ENCODE measurements around the gene DNM1. TPM values are rescaled to one million over a fixed set of nuclear protein-coding genes. Genes with fewer than 3 reads are reported as not detected.

DNM1 gene
- total and polyA plus RNA-seq, 7 experiments from 2014 or later = 0.24 to 2.0 (median 0.86) TPM; not detected in 1

GRCh38 chr9:128164307-128164885, 38.8 kb upstream of the DNM1 start:
- H3K36me3 Mint-ChIP-seq = peaks cover 5 to 29% (median 13%) of the 10 kb centered on the region in 5 donors
- POLR2A ChIA-PET = interaction anchor here (1.8 kb wide), 1 partner anchor 10 kb away, joined by 5 read pairs; no protein-coding TSS in a partner anchor

GRCh38 chr9:128166169-128166568, 37.0 kb upstream of the DNM1 start:
- no peak for DNase-seq

More at GRCh38 chr9:128164307-128164885, 38.8 kb upstream of the DNM1 start:
- Mint-ChIP-seq H3K4me1 (peaks cover 0 to 26% (median 18%) of the 10 kb centered on the region in 7 donors), H3K27me3 (no peaks in the 10 kb centered on the region), H3K27ac (peak overlapping the region in 1 of 9 donors; percentile 33), H3K9me3 (no peaks in the 10 kb centered on the region), H3K4me3 (no peak overlapping the region)
- H3K27ac ChIP-seq (ENCODE audit: low read depth, low read length) = no peak overlapping the region
- no peaks in the 10 kb centered on the region for H3K27me3 ChIP-seq (ENCODE audit: control insufficient read depth in 2 of 2, insufficient read depth in 2 of 2, low read length in 2 of 2)
- H3K9me3 ChIP-seq (ENCODE audit: control insufficient read depth in 2 of 3, low read length in 3 of 3) = no peaks in the 10 kb centered on the region
- H3K4me3 ChIP-seq (ENCODE audit: low read length) = no peak overlapping the region
- CTCF ChIA-PET = no interaction called here
- DNase-seq (no peak), ATAC-seq (no peak)
- intact Hi-C loops (cut with micrococcal nuclease) = no loop called here
- peaks cover 9 to 10% of the 10 kb centered on the region in 2 donors for H3K4me1 ChIP-seq (ENCODE audit: control insufficient read depth in 2 of 2, insufficient read depth in 2 of 2, low read length in 2 of 2)
- peaks cover 0 to 60% (median 5%) of the 10 kb centered on the region in 3 experiments for H3K36me3 ChIP-seq (ENCODE audit: control insufficient read depth in 2 of 3, insufficient read depth in 3 of 3, low read length in 3 of 3)

GRCh38 chr9:128167209-128167608, 36.0 kb upstream of the DNM1 start:
- no peaks in the 10 kb centered on the region for H3K4me1 ChIP-seq (ENCODE audit: control insufficient read depth in 2 of 2, insufficient read depth in 2 of 2, low read length in 2 of 2)
- no peak overlapping the region for H3K4me3 Mint-ChIP-seq
- H3K36me3 Mint-ChIP-seq = peaks cover 5 to 29% (median 13%) of the 10 kb centered on the region in 5 donors
- H3K27ac Mint-ChIP-seq = peak overlapping the region in 3 of 9 donors; percentile 32 to 48 (median 34)
- intact Hi-C loops (cut with micrococcal nuclease) = no loop called here
- H3K27me3 ChIP-seq (ENCODE audit: control insufficient read depth in 2 of 2, insufficient read depth in 2 of 2, low read length in 2 of 2) = no peaks in the 10 kb centered on the region
- H3K9me3 ChIP-seq (ENCODE audit: control insufficient read depth in 2 of 3, low read length in 3 of 3) = no peaks in the 10 kb centered on the region
- no peak overlapping the region for H3K27ac ChIP-seq (ENCODE audit: low read depth, low read length)
- no peak overlapping the region for H3K4me3 ChIP-seq (ENCODE audit: low read length)
- H3K9me3 Mint-ChIP-seq = no peaks in the 10 kb centered on the region
- DNase-seq = no peak
- ATAC-seq = no peak
- no peaks in the 10 kb centered on the region for H3K27me3 Mint-ChIP-seq
- H3K36me3 ChIP-seq (ENCODE audit: control insufficient read depth in 2 of 3, insufficient read depth in 3 of 3, low read length in 3 of 3) = peaks cover 0 to 78% (median 5%) of the 10 kb centered on the region in 3 experiments
- H3K4me1 Mint-ChIP-seq = peaks cover 0 to 8% (median 6%) of the 10 kb centered on the region in 7 donors
- POLR2A ChIA-PET = no interaction called here
- CTCF ChIA-PET = interaction anchor here (0.6 kb wide), 1 partner anchor 258 kb away, joined by 3 read pairs; no protein-coding TSS in a partner anchor

More at GRCh38 chr9:128166169-128166568, 37.0 kb upstream of the DNM1 start:
- Mint-ChIP-seq H3K27me3 (no peaks in the 10 kb centered on the region), H3K36me3 (peaks cover 5 to 29% (median 13%) of the 10 kb centered on the region in 5 donors), H3K4me3 (no peak overlapping the region), H3K4me1 (peaks cover 0 to 18% (median 11%) of the 10 kb centered on the region in 7 donors), H3K27ac (peak overlapping the region in 1 of 9 donors; percentile 17), H3K9me3 (no peaks in the 10 kb centered on the region)
- Histone ChIP-seq H3K27ac (ENCODE audit: low read depth, low read length) (no peak overlapping the region), H3K4me1 (ENCODE audit: control insufficient read depth in 2 of 2, insufficient read depth in 2 of 2, low read length in 2 of 2) (peaks cover 4% of the 10 kb centered on the region in 2 donors), H3K4me3 (ENCODE audit: low read length) (no peak overlapping the region), H3K27me3 (ENCODE audit: control insufficient read depth in 2 of 2, insufficient read depth in 2 of 2, low read length in 2 of 2) (no peaks in the 10 kb centered on the region), H3K9me3 (ENCODE audit: control insufficient read depth in 2 of 3, low read length in 3 of 3) (no peaks in the 10 kb centered on the region), H3K36me3 (ENCODE audit: control insufficient read depth in 2 of 3, insufficient read depth in 3 of 3, low read length in 3 of 3) (peaks cover 0 to 78% (median 5%) of the 10 kb centered on the region in 3 experiments)
- POLR2A ChIA-PET = interaction anchor here (1.8 kb wide), 1 partner anchor 9 kb away, joined by 5 read pairs; no protein-coding TSS in a partner anchor
- CTCF ChIA-PET = interaction anchor here (0.9 kb wide), 1 partner anchor 175 kb away, joined by 3 read pairs; no protein-coding TSS in a partner anchor
- no peak for ATAC-seq
- intact Hi-C loops (cut with micrococcal nuclease) = no loop called here

- Histone ChIP-seq H3K4me3 (ENCODE audit: low read length) (no peak overlapping the region), H3K36me3 (ENCODE audit: control insufficient read depth in 2 of 3, insufficient read depth in 3 of 3, low read length in 3 of 3) (peaks cover 0 to 67% (median 5%) of the 10 kb centered on the region in 3 experiments), H3K4me1 (ENCODE audit: control insufficient read depth in 2 of 2, insufficient read depth in 2 of 2, low read length in 2 of 2) (no peaks in the 10 kb centered on the region), H3K27me3 (ENCODE audit: control insufficient read depth in 2 of 2, insufficient read depth in 2 of 2, low read length in 2 of 2) (no peaks in the 10 kb centered on the region), H3K9me3 (ENCODE audit: control insufficient read depth in 2 of 3, low read length in 3 of 3) (no peaks in the 10 kb centered on the region), H3K27ac (ENCODE audit: low read depth, low read length) (no peak overlapping the region)
- Mint-ChIP-seq H3K4me3 (no peak overlapping the region), H3K27ac (peak overlapping the region in 2 of 9 donors; percentile 63 to 65), H3K36me3 (peaks cover 5 to 26% (median 10%) of the 10 kb centered on the region in 5 donors), H3K27me3 (no peaks in the 10 kb centered on the region), H3K4me1 (peaks cover 0 to 2% (median 0%) of the 10 kb centered on the region in 7 donors), H3K9me3 (no peaks in the 10 kb centered on the region)
- DNase-seq (no peak), ATAC-seq (no peak)
- POLR2A ChIA-PET = interaction anchor here (0.6 kb wide), 1 partner anchor 17 kb away, joined by 3 read pairs; no protein-coding TSS in a partner anchor
- CTCF ChIA-PET = interaction anchor here (0.6 kb wide), 1 partner anchor 13 kb away, joined by 3 read pairs; no protein-coding TSS in a partner anchor
- intact Hi-C loops (cut with micrococcal nuclease) = no loop called here
These were observed 34.4 kb upstream of the DNM1 start for GRCh38 chr9:128168731-128169308.

- no peaks in the 10 kb centered on the region for H3K9me3 Mint-ChIP-seq
- Histone ChIP-seq H3K9me3 (ENCODE audit: control insufficient read depth in 2 of 3, low read length in 3 of 3) (no peaks in the 10 kb centered on the region), H3K4me3 (ENCODE audit: low read length) (no peak overlapping the region), H3K36me3 (ENCODE audit: control insufficient read depth in 2 of 3, insufficient read depth in 3 of 3, low read length in 3 of 3) (peaks cover 0 to 67% (median 5%) of the 10 kb centered on the region in 3 experiments), H3K27ac (ENCODE audit: low read depth, low read length) (no peak overlapping the region), H3K4me1 (ENCODE audit: control insufficient read depth in 2 of 2, insufficient read depth in 2 of 2, low read length in 2 of 2) (no peaks in the 10 kb centered on the region), H3K27me3 (ENCODE audit: control insufficient read depth in 2 of 2, insufficient read depth in 2 of 2, low read length in 2 of 2) (no peaks in the 10 kb centered on the region)
- POLR2A ChIA-PET = interaction anchor here (1.1 to 1.2 kb wide), 2 partner anchors 14 to 660 kb away, joined by 3 read pairs; partner anchors contain the start of gene SPOUT1
- no peaks in the 10 kb centered on the region for H3K27me3 Mint-ChIP-seq
- H3K27ac Mint-ChIP-seq = no peak overlapping the region
- intact Hi-C loops (cut with micrococcal nuclease) = no loop called here
- no peak for ATAC-seq
- CTCF ChIA-PET = no interaction called here
- H3K4me1 Mint-ChIP-seq = peaks cover 0 to 2% (median 0%) of the 10 kb centered on the region in 7 donors
- peaks cover 5 to 24% (median 10%) of the 10 kb centered on the region in 5 donors for H3K36me3 Mint-ChIP-seq
- H3K4me3 Mint-ChIP-seq = no peak overlapping the region
- DNase-seq = no peak
These were observed 33.7 kb upstream of the DNM1 start for GRCh38 chr9:128169492-128169891.

GRCh38 chr9:128169925-128170324, 33.3 kb upstream of the DNM1 start:
- ChIA-PET POLR2A (interaction anchor here (1.1 to 1.2 kb wide), 2 partner anchors 13 to 660 kb away, joined by 3 read pairs; partner anchors contain the start of gene SPOUT1), CTCF (no interaction called here)
- Histone ChIP-seq H3K36me3 (ENCODE audit: control insufficient read depth in 2 of 3, insufficient read depth in 3 of 3, low read length in 3 of 3) (peaks cover 0 to 66% (median 5%) of the 10 kb centered on the region in 3 experiments), H3K27me3 (ENCODE audit: control insufficient read depth in 2 of 2, insufficient read depth in 2 of 2, low read length in 2 of 2) (no peaks in the 10 kb centered on the region), H3K4me3 (ENCODE audit: low read length) (no peak overlapping the region), H3K27ac (ENCODE audit: low read depth, low read length) (no peak overlapping the region), H3K9me3 (ENCODE audit: control insufficient read depth in 2 of 3, low read length in 3 of 3) (no peaks in the 10 kb centered on the region), H3K4me1 (ENCODE audit: control insufficient read depth in 2 of 2, insufficient read depth in 2 of 2, low read length in 2 of 2) (no peaks in the 10 kb centered on the region)
- H3K4me1 Mint-ChIP-seq = peaks cover 0 to 2% (median 0%) of the 10 kb centered on the region in 7 donors
- no peaks in the 10 kb centered on the region for H3K27me3 Mint-ChIP-seq
- ATAC-seq (no peak), DNase-seq (no peak)
- peaks cover 5 to 26% (median 8%) of the 10 kb centered on the region in 5 donors for H3K36me3 Mint-ChIP-seq
- H3K4me3 Mint-ChIP-seq = no peak overlapping the region
- no peak overlapping the region for H3K27ac Mint-ChIP-seq
- intact Hi-C loops (cut with micrococcal nuclease) = no loop called here
- H3K9me3 Mint-ChIP-seq = no peaks in the 10 kb centered on the region

All from naive thymus-derived CD4-positive, alpha-beta T cell (primary cell).